Activated naive CD8-positive, alpha-beta T cell treated with anti-CD3 and anti-CD28 coated beads, Interleukin-2, amount 50 U/mL, for 16 hours (primary cell): ENCODE measurements around the gene AXL.
"Not testable (repeated sequence)": the region's sequence is repeated elsewhere in the genome, so short reads cannot be mapped to it uniquely, and the experiment has no call there.

Source experiments
- DNase-seq: peaks from one replicate; pipeline ENCODE4 v3.0.0-alpha.2; 2020; ENCODE audit warnings: low read depth, low spot score

AXL gene

GRCh38 chr19:41206926-41207750 lies 11.9 kb upstream of the AXL start:
- no peak for DNase-seq

GRCh38 chr19:41214161-41214560 lies 4.9 kb upstream of the AXL start:
- DNase-seq, result no peak

GRCh38 chr19:41217741-41218140 lies 1.3 kb upstream of the AXL start:
- no peak for DNase-seq

- DNase-seq, result no peak
Measured at GRCh38 chr19:41218249-41218614, 791 bp upstream of the AXL start.

GRCh38 chr19:41219924-41220567 lies 1.0 kb downstream of the AXL start:
- DNase-seq, result no peak

- no peak for DNase-seq
Measured at GRCh38 chr19:41220811-41221210, 1.8 kb downstream of the AXL start.

GRCh38 chr19:41221514-41222205 lies 2.6 kb downstream of the AXL start:
- no peak for DNase-seq

GRCh38 chr19:41222240-41222639 lies 3.2 kb downstream of the AXL start:
- DNase-seq, result no peak

- DNase-seq, result no peak
Measured at GRCh38 chr19:41223431-41224234, 4.6 kb downstream of the AXL start.

- no peak for DNase-seq
Measured at GRCh38 chr19:41224632-41225031, 5.6 kb downstream of the AXL start.

GRCh38 chr19:41225238-41226052 lies 6.4 kb downstream of the AXL start:
- DNase-seq, result no peak

- DNase-seq, result no peak
Measured at GRCh38 chr19:41226053-41226873, 7.2 kb downstream of the AXL start.

- DNase-seq, result no peak
Measured at GRCh38 chr19:41226874-41227390, 7.9 kb downstream of the AXL start.

GRCh38 chr19:41228486-41228885 lies 9.5 kb downstream of the AXL start:
- DNase-seq, result no peak

GRCh38 chr19:41229338-41229737 lies 10.3 kb downstream of the AXL start:
- DNase-seq, result not testable (repeated sequence)

GRCh38 chr19:41230067-41230857 lies 11.2 kb downstream of the AXL start:
- no peak for DNase-seq

- no peak for DNase-seq
Measured at GRCh38 chr19:41232686-41233085, 13.7 kb downstream of the AXL start.

GRCh38 chr19:41233748-41234240 lies 14.8 kb downstream of the AXL start:
- DNase-seq, result no peak
